GM13976 (cell line): ENCODE data around the gene DCXR.

Experiments
- DNase-seq: peaks from one replicate; pipeline ENCODE4 v3.0.0; 2012; ENCODE audit warnings: low spot score
- CTCF ChIP-seq: IDR thresholded peaks from 2 replicates; pipeline ENCODE4 v1.5.1; 2012; ENCODE audit warnings: borderline replicate concordance, mild to moderate bottlenecking; ENCODE audit not compliant: insufficient read depth; ENCODE audit errors: extremely low read depth, missing control alignments, control extremely low read depth
- in situ Hi-C: fragments of 300-500 bp; cut with MboI; formaldehyde crosslinking; loops from one replicate; pipeline ENCODE4 v1.12.0; 2022; ENCODE audit warnings: low sequenced_read_pairs, mixed read lengths, inconsistent platforms; ENCODE audit not compliant: unreplicated experiment

The DCXR gene

GRCh38 chr17:82050152-82050760 lies 12.8 kb upstream of the DCXR start:
- no peak for DNase-seq
- in situ Hi-C loops = no loop called here
- TF ChIP-seq CTCF = no peak

DNA sequence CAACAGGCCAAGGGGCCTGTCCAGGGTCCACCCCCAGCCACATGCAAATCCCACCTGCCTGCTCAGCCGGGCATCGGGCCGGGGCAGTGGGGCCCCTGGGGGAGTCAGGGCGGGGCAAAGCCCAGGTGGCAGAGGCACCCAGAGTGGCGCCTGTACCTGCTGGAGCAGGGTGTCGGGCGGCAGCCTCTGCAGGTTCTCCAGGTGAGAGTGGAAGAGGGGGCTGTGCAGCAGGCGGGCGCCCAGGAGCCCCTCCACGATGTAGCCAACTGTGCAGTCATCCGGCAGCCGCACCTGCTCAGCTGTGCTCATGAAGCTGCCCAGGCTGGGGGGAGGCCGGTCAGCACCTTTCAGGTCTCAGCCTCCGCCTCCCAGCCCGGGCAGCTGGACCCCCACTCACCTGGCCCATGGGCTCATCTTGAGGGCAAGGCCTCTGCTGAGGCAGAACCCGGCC lies 12.0 kb upstream of the DCXR start:
- no peak for TF ChIP-seq CTCF
- in situ Hi-C loops = no loop called here
- no peak for DNase-seq

GRCh38 chr17:82049106-82049505 lies 11.6 kb upstream of the DCXR start:
- DNase-seq = no peak
- in situ Hi-C loops = no loop called here
- no peak for TF ChIP-seq CTCF

- TF ChIP-seq CTCF = no peak
- in situ Hi-C loops = no loop called here
- DNase-seq = no peak
Measured at GRCh38 chr17:82048571-82048971, 11.1 kb upstream of the DCXR start.

GRCh38 chr17:82047914-82048570 lies 10.5 kb upstream of the DCXR start:
- no peak for DNase-seq
- no peak for TF ChIP-seq CTCF
- in situ Hi-C loops = no loop called here

- TF ChIP-seq CTCF = no peak
- no peak for DNase-seq
- in situ Hi-C loops = no loop called here
Measured at GRCh38 chr17:82047379-82047778, 9.9 kb upstream of the DCXR start.
